ACHN (cell line): ENCODE measurements around the gene ATP11A.
"Not testable (repeated sequence)": the region's sequence is repeated elsewhere in the genome, so short reads cannot be mapped to it uniquely, and the experiment has no call there.

ENCODE experiments used
- DNase-seq: peaks from one replicate; pipeline ENCODE4 v3.0.0-alpha.2; 2015
- in situ Hi-C: cut with HindIII; loops from 2 replicates; pipeline ENCODE4 v1.10.0; 2017; ENCODE audit warnings: low sequenced_read_pairs, low pct_ligation_motif_present, low pct_unique_long_range_greater_than_20kb

The ATP11A gene

DNA sequence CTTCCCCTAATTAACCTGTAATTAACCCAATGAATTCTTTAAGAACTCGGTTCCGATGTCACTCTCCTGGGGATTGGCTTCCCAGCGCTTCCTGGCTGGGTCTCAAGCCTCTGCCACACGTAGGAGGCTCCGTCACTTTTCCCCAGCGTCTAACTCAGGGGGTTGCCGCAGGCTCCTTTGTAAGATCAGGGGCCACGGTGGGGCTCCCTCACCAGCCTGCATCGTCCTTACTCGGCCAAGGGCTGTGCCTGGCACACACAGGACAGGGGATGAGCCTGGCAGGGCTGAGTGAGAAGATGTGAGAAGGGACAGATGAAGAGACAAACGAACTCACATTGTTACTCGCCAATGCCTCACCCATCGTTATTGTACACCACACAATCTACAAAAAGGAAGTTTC lies 20.9 kb upstream of the ATP11A start:
- in situ Hi-C loops, result no loop called here
- DNase-seq, result no peak

DNA sequence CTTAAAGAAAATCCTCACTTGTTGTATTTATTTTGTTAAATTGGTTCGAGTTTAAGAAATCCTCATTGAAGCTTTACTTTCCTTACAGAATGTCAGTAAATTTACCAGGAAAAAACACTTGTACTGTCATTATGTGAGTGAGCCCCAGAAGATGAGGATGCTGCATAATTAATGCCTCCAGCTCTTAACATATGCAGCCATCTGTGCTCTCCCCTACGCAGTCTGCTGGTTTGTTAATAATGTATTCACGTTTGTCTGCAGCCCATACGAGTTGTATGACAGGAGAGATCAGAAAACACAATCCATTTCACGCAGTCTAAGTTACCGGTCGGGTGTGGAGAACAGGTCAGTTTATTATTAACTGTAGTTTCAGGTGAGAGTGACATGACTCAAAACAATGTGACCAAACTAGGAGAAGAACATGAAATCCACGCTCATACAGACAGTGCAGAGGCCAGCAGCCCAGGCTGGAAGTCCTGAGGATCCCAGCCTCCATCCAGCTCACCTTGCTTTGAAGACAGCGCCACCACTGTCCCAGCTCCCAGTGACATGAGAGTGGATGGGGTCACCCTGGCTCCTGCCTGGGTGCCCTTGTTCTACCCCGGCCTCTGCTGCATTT lies 19.8 kb upstream of the ATP11A start:
- DNase-seq, result no peak
- in situ Hi-C loops, result no loop called here

DNA sequence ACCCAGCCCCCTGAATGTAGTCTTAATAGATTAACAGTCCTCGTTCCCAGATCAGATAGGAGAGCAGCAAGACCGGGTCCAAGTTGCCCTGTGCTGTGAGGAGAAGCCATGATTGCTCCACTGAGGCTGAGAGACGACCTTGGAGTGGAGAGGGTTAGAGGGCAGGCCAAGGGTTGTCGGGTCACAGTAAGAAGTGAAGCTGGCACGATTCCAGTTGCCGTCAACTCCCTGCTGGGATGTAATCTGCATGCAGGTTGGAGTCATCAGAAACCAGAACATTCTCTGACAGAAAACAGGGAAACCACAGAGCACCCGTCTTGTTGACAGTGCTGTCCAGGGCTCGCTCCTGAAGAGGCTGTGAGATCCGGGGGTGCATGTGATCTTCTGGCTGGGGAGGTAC lies 19.0 kb upstream of the ATP11A start:
- in situ Hi-C loops, result no loop called here
- DNase-seq, result no peak

- DNase-seq, result no peak
- in situ Hi-C loops, result no loop called here
These were observed 18.5 kb upstream of the ATP11A start for GRCh38 chr13:112671359-112671758.

DNA sequence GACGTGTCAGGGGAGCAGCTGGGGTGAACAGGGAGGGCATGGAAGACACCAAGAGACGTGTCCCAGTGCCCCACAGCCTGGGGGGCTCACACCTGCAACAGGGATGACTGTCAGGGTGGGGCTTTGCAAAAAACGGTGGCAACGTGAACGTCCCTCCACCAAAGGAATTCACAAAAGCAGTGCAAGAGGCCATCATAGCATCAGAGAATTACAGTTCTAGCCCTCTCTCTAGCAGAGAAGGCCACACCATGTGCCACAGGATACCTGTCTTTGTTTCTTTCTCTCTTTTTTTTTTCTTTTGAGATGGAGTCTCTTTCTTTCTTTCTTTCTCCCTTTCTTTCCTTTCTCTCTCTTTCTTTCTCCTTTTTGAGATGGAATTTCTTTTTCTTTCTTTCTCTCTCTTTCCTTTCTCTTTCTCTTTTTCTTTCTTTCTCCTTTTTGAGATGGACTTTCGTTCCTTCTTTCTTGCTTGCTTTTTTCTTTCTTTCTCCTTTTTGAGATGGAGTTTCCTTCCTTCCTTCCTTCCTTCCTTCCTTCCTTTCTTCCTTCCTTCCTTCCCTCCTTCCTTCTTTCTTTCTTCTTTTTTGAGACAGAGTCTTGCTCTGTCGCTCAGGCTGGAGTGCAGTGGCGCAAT lies 17.1 kb upstream of the ATP11A start:
- DNase-seq, result no peak
- in situ Hi-C loops, result no loop called here

- DNase-seq, result no peak
- in situ Hi-C loops, result no loop called here
These were observed 15.1 kb upstream of the ATP11A start for GRCh38 chr13:112674412-112675365.

GRCh38 chr13:112675366-112675756 lies 14.5 kb upstream of the ATP11A start:
- in situ Hi-C loops, result no loop called here
- DNase-seq, result no peak

DNA sequence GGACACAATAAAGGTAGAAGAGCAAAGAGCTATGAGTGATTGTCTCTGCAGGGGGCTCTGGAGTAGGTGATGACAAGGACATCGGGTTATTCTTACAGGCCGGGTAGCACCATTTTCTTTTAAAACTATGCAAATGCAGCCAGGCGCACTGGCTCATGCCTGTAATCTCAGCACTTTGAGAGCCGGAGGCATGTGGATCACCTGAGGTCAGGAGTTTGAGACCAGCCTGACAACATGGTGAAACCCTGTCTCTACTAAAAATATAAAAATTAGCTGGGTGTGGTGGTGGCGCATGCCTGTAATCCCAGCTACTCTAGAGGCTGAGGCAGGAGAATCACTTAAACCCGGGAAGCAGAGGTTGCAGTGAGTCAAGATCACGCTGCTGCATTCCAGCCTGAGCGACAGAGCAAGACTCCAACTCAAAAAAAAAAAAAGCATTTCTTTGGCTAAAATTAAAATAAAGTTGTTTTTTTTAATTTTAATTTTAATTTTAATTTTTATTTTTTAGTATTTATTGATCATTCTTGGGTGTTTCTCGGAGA lies 12.3 kb upstream of the ATP11A start:
- in situ Hi-C loops, DNase-seq: not testable (repeated sequence)

DNA sequence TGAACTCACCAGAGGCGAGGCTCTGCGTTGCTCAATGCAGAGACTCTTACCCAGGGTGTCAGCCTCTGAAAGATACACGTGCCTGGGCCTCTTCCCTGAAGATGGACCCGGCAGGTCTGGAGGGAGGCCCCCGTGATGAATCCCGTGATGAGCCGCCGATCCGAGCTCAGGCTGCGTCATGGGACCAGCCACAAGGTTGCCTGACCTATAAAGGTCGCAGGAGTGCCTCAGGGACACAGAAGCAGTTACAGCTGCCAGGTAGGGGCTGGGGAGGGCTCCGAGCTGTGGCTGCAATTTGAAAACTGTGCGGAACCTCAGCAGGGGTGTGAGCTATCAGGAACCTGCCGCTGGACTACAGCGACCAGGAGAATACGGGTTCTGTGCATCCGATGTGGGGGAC lies 10.5 kb upstream of the ATP11A start:
- in situ Hi-C loops, result no loop called here
- DNase-seq, result no peak

DNA sequence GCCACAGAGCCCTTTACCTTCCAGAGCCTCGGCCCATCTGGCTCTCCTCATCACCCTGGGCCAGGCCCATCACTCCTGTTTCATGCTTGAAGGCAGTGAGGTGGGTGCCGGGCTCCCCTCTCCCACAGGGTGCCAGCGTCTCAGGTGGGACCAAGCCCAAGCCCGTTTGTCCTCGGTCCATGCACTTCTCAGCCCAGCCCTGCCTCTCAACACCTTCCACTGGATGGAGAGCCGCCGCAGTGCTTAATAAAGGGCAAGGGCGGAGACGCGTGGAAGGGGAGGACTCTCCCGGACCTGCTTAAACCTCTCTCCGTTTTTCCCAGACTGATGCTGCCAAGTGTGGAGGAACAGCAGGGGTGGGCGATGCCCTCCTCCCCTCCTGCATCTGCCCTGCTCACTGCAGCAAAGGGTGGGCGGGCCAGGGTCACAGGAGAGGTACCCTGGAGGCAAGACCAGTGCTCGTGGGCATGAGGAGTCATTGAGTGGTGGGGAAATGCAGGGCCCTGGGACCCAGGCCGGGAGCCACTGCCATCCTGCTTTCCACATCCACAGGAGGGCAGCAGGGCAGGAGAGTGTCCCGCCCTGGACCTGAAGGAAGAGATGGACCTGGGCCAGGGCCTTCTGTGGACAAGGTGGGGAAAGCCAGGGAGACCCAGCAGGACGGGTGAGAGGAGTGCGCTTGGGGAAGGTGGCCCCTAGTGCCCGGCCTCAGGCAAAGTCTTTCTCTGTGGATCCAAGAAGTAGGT lies 9.7 kb upstream of the ATP11A start:
- in situ Hi-C loops, result no loop called here
- DNase-seq, result no peak

DNA sequence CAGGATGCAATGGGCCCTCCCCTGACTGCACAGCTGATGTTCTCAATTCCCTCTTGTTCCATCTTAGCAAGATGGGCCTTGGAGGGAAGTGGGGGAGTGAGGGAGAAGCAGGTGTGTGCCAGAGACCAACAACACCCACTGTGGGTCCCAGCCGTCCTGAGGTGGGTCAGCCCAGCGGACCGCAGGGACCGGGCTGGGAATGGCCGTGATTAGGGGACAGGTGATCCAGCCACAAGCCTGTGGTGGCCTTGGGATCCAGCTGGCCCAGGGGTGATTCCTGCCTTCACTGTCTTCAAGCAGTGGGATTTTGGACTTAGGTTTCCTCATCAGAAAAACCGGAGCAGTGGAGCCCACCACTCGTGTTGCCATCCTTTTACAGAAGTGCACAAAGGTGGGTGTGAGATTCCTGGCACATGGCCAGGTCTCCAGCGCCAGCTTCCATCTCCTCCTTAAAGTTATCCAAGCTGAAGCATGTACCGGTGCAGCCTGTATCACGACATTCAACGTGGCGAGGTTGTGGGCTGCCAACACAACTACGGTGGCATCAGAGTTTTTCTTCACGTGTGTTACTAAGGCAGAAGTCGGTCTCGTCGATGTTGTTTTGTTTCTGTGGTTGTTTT lies 9.0 kb upstream of the ATP11A start:
- no peak for DNase-seq
- in situ Hi-C loops, result no loop called here

GRCh38 chr13:112683581-112683980 lies 6.3 kb upstream of the ATP11A start:
- DNase-seq, result no peak
- in situ Hi-C loops, result no loop called here

- no peak for DNase-seq
- in situ Hi-C loops, result no loop called here
These were observed 5.6 kb upstream of the ATP11A start for GRCh38 chr13:112684071-112684845.

DNA sequence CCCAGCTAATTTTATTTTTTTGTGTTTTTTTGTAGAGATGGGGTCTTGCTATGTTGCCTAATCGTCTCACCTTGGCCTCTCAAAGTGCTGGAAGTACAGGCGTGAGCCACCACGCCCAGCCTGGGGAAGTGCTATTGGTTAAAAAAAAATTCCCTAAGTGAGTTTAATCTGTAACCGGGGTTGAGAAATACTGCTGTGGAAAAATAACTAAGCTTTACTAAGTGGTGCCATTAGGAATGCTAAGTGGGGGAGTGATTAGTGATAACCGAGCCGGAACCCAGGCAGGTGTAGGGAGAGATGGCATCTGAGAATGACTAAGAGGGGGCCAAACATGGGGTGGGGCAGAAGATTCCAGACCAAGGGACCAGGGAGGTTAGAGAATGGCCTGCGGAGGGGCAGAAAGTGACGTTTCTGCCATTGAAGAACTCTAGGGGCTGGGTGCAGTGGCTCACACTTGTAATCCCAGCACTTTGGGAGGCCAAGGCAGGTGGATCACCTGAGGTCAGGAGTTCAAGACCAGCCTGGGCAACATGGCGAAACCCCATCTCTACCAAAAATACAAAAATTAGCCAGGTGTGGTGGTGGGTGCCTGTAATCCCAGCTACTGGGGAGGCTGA lies 4.5 kb upstream of the ATP11A start:
- in situ Hi-C loops, DNase-seq: not testable (repeated sequence)

- in situ Hi-C loops, result no loop called here
These were observed 3.9 kb upstream of the ATP11A start for GRCh38 chr13:112685896-112686295.

DNA sequence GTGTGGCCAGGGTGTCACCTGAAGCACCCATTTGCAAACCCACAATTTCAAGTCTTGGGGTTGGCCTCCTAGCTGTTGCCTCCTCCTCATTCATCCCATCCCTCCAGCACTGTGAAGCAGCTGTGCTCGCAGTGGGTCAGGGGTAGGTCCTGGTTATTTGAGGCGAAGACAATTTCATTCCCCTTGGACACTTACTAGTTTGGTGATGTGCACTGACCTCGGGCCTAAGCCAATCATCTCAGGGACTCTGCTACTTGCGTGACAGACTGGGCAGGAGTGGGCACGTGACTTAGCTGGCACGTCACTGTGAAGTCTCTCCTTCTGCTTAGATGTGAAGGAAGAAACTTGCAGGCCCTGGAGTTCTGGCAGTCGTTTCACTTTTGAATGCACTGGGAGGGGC lies 3.5 kb upstream of the ATP11A start:
- in situ Hi-C loops, result no loop called here
- DNase-seq, result no peak

More at GRCh38 chr13:112685896-112686295, 3.9 kb upstream of the ATP11A start:
- no peak for DNase-seq

DNA sequence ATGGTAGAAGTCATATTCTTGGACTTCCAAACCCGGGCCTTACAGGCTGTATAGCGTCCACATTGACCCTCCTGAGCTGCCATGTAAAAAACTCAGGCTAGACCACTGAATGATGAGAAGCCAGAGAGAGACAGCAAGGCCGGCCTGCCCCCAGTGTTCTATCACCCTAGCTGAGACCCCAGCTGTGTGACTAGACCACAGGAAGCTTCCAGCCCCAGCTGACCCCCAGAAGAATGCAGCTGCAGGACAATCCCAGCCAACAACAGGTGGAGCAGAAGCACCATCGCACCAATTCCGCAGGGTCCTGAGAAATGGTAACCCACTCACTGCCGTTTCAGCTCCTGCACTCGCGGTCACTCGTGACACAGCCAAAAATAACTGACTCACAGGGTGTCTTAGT lies 2.9 kb upstream of the ATP11A start:
- in situ Hi-C loops, result no loop called here

More for the DNA sequence above, 2.9 kb upstream of the ATP11A start:
- no peak for DNase-seq
